ENCODE data around the gene CNTN1.

CNTN1 gene

DNA sequence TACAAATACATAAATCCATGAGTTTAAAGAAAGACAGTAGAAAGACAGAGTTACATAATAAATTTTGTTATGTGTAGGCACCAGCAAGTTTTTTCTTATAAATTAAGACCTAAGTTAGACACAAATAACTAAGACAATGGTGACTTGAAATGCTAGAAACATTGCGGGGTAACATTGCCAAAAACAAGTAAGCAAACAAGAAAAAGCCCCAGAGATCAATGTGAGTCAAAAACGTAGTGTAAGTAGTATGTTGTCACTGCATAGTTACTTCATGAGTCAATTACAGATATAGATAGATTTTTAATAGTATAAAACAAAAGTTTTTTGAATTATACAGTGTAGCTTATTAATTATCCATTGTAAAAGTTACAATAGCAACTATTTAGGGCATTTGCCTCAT is 83.4 kb downstream of the CNTN1 start:
- no peak for DNase-seq

DNA sequence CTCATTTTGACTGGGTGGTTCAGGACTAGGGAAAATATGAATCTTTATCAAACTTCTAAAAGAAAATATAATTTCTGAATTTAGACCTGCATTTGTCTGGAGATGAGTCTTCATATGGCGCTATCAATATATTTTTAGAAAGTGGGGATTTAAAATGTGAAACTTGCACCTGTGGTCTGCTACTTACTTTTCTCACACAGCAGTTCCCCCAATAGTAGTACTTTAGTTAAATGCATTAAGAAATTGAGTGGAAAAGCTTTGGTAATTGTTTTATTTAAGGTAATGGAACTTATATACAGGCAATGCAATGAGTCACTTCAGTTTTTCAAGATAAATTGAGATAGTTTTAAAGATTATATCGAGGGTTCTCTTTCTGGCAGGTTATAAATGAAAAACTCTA is 91.9 kb downstream of the CNTN1 start:
- DNase-seq, result no peak

DNA sequence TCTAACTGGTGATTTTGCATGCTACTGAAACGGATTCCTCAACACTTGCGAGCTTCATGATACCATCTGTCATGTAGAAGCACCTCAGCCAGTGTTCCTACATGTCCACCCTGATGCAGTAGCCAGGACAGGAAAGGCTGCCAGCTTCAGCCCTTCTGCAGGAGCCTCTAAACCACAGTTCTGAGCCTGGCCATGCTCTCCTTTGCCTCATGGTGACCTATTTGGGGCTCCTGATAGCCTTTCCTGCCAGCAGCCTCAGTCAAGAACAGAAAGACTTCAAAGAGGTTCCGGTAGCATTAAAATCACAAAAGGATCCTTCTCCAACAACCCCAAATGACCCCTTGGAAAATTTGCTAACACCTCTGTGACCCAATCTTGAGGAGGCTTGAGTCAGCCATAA is 96.0 kb downstream of the CNTN1 start:
- no peak for DNase-seq

DNA sequence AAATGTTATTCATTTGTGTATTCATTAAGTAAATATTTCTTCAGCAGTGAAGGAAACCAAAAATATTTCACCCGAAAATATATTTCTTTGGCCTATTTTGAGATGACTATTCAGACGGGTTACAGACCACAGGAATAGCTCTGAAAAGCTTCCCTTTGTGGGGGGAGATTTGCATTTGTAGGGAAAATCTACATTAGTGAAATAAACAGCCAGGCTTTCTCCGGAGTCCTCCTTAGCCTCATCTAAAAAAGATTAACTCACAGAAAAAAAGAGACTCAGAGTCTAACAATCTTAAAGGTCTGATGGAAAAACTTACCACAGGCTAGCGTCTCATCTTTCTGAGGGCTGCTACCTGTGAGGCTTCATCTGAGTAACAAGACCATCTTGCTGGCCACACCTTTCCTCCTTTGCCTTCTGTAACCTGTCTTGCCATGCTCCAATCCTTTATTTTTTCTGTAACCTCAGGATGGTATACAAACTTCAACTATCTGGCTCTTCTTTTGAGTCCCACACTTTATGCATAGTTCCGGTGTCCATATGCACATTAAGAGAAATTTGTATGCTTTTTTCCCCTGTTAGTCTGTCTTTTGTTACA is 100.7 kb downstream of the CNTN1 start:
- no peak for DNase-seq

DNA sequence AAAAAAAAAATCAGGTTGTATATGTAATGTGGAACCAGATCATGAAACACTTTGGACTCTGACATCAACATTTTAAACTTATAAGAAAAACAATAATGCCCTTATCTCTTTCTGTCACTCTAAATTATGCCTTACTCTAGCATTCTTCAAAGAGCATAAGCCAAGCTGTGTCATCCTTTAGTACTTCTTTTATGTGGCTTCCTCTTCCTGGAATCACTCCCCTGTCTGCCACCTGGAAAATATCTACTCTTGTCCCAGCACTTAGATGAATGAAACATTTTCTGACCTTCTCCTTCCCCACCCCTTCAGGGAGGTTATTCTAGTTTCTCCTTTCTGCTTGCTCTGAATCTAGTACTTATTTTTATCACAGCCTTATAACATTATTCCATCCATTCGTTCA is 101.2 kb downstream of the CNTN1 start:
- no peak for DNase-seq

DNA sequence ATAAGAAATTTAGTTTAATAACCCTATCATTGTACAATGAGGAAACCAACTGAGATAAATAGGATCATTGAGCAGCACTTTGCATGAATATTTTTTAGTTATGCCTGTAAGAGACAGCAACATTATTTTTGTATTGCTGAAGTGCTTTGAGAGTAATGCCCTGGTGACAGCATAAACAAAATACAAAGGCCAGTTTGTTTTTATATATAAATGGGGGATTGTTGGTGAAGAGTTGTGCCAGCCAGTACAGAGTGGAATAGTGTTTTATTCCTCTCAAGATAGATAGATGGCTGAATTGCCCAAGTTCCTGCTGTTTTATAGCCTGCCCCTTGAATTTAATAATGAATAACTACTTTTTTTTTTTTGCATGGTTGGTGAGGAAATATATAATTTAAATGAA is 101.8 kb downstream of the CNTN1 start:
- DNase-seq, result no peak

DNA sequence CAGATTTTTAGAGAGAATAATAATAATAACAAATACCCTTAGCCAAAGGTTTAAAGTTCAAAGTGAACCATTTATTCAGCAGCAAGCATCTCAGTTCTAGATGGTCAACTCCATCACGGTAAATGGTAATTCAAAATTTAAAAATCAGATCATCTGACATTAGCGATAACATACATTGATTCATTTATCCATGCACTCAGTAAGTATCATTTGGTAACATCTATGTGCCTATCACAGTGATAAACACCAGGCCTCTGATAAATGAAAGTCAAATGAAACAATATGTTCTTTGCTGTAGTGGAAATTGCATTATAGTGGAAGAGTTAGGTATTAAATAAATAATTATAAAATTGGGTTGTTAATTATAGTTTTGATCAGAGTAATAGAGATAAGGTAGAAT is 108.8 kb downstream of the CNTN1 start:
- DNase-seq, result no peak

DNA sequence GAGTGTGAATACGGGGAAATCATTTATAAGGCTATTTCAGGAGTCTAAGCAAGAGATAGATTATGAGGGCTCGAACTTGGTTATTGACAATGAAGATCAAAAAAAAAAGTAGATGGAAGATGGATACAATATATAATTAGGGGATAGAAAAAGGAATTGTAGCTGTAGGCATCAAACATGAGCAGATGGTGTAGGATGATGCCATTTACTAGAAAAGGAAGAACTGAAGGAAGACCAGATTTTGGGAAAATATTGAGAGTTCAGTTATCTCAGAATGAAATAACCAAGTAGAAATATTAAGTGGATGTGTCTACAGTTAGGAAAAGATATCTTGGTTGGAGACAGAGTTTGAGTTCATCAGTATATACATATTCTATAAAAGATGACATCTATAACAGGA is 109.6 kb downstream of the CNTN1 start:
- DNase-seq, result no peak

DNA sequence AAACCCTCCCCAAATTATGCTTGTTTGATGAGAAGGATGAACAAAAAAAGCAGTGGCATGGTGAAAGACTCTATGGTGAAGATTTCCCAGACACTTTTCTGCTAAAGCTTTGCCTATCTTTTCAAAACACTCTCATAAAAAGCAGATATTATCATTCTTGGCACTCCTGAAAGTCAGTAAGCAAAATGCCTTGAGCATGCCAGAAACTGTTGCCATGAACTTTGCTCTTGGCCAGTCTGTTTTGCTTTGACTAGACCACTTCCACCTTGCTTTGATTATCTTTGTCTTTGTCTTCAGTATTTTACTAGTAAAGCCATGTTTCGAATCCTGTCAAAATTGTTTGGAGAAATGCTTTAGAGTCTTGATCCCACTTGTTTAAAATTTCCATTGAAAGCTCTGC is 110.4 kb downstream of the CNTN1 start:
- no peak for DNase-seq

DNA sequence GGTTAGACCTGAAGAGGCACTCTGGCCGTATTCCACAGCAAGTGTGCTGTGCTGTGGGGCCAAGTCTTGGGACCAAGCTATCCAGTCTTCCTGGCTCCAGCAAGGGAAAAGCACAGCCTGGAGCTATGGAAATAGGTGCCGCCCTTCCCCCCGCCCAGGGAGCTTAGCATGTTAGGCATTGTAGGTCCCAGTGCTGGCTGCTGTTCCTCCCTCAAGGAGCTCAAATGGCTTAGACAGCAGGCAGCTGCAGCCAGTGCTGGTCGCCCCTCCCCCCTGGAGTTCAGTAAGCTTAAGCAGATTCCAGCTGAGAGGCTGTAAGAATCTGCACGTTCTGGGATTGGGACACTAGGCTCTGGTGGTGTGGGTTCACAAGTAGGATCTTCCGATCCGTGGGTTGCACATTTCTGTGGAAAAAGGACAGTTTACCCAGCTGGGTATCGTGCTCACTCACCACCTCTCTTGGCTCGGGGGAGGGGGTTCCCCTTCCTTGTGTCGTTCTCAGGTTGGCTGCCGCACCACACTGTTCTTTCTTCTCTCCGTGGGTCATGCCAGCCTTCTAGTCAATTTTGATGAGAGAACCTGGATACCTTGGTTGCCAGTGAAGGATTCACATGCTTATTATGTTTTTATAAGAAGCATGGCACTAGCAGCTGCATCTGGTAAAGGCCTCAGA is 127.3 kb downstream of the CNTN1 start:
- DNase-seq, result no peak

DNA sequence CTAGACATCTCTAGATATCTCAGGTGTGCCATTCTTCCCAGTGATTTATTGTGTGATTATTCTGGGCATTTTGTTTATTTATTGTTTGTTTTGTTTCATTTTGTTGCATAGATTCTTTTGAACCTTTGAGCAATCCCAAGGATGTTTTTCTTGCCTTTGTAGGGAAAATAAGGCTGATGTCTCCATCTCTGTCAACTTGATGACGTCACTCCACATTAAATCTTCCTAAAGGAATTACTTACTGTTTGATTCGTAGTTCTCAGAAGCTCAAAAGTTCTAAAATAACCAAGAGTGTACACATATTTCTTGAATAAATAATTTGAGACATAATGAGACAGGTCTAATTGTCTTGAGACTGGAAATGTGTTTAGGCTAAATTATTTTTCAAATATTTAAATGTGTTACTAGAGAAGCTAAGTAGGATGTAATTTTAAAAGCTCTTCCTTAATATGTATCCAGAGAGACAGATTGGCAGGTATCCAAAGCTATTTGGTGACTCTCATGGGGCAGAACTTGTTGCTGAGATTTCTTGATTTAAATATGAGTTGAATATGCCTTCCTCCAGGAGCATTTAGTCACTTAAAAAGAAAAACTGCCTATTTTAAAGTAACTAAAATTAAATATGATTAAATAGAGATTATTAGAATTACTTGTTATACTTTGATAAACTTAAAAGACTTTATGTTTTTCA is 128.7 kb downstream of the CNTN1 start:
- no peak for DNase-seq

DNA sequence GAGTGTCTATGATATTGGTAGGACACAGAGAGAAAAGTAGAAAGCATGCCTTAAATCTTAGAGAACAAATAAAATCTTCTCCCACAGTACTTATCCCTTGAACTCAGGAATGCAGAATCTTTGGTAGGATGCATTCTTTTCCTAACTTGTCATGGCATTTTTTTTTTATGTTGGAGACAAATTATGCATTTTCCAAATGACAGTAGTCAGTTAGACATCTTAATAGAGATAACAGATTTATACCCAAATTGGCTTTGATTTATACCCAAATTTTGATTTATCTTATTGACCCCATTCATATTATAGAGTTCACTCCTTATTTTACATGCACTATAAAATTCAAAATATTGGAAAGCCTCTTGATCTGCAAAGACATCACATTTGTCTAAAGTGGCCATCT is 132.9 kb downstream of the CNTN1 start:
- DNase-seq, result no peak

DNA sequence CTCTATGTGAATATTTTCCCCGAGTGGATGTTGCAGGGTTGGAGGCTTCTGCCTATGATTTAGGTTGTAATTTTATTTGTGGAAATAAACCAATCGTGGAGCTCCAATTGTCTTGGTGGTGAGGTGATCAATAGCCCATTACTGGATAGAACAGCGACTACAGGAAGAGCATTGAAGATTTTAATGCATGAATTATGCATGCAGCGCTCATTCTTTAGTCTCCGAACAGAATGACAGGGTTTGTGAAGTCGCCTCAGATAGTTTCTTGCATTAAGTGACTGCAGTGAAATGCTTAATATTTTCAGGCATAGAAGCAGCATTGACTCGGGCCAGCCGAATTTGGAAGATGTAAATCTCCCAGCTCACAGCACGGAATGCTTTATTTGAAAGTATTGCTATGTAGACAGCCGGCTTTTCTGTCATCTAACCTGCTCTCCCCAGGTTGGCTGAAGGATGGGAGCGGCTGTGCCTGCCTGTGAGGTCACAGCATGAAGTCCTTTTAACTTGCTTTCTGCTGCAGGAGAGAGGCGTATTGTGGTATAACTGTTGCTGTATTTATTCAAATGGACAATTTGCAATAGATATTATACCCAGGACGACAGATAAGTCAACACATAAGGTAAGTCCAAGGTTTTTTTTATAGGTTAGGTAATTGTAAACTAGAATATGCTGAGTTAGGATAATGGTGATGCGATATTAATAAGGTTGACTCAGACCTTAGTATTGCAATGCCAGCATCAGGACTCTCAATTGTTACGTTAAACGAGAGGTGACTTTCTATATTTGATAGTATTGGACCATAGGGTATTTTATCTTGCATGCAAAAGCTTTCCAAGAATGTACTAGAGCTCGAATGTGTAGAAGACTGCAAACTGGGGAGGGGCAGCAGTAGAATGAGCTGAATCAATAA is 135.7 kb downstream of the CNTN1 start:
- DNase-seq, result no peak

DNA sequence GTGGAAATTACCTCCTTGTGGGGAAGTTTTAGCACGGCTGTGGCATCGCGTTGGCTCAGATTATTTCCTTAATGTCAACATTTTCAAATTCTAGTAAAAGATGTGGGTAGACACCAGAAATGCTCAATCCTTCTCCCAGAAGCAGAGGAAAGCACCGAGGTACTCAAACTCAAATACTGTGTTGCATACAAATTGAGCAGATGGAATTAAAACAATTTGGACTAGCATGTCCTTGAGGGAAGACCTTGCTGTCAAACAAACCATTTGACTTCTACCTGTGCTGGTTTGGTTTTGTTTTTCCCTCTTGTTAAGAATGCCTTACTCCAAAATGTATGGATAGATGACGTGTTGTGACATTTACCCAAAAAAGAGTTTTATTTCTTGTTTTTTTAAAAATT is 136.4 kb downstream of the CNTN1 start:
- no peak for DNase-seq

DNA sequence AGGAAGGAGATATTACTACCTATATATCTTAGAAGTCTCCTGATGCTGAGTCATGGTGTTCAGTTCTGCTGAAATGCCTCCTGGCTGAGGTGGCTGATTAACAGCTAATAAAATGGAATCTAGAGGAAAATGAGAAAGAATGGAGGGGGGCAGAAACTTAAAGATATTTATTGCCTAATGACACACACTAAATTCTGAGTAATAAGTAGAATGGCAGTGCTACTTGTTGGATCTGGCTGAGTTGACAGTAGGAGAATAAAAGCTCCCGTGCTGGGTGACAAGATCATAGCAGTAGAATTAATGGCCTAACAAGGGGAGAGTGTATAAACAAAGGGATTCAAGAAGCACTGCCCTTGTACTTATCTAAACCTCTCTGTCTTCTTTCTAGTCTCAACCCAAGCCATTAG is 137.5 kb downstream of the CNTN1 start:
- DNase-seq, result no peak

DNA sequence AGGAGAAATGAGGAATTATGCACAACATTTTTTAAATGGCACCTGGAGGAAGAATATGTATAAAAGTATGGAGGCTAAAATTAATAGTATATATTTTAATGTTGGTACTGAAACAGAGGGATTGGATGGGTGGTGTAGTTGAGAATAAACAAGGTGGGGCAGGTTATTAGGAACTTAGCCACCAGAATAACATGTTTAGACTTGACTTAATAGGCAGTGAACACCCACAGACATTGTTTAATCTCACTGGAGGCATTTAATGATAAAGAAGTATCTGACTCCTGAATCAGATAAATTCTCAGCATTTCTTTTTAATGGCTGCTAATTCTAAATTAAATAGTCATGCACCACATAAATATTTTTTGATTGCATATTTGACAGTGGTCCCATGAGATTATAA is 139.7 kb downstream of the CNTN1 start:
- no peak for DNase-seq

DNA sequence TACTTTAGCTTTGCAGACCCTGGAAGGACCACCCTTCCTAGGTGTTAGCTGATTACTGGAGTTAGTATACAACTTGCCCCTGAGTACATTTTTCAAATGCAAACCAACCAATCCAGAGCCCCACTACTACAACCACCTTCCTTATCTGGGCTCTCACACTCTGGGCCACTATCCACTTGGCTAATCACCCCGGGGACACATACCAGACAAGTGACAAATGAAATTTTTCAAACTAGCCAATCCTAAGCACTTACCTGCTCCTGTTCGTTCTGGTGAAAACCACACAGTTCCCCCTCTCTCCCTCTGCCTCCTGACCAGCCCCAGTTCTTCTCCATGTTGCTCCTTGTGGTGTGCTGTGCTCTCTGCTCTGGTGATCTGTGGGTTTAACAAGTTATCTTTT is 140.4 kb downstream of the CNTN1 start:
- no peak for DNase-seq

DNA sequence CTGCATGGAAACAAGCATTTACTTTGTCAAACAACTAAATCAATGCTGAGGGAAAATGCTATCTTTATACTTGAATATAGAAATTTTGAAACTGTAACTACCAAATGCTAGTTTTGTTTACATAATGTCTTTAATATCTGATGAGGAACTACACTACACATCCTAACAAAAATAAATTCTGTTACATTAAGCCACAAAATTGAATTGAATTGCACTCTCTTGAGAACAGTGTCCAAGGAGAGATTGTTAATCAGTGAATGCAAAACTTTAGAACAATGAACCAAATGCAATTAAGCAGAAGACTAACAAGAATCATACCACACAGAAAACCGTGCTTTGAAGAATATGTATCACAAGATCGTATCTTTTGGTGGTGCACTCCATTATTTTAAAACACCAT is 141.6 kb downstream of the CNTN1 start:
- DNase-seq, result no peak

DNA sequence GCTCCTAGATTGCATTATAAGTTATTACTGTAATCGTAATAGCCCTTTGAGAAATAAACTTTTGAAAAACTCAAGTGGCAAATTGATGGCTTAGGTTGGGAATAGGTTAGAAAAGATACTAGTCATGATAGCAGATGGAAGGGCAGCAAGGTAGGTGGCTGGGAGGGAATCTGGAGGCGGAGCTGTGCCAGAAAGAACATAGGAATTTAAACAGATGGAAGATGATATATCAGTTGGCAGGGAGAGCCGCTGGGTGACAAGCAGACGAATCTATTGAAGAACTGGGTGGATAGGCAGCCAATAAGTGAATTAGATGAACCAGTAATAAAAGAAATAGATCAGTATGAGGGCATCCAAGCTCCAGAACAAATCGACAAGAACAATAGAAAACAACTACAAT is 142.1 kb downstream of the CNTN1 start:
- no peak for DNase-seq

DNA sequence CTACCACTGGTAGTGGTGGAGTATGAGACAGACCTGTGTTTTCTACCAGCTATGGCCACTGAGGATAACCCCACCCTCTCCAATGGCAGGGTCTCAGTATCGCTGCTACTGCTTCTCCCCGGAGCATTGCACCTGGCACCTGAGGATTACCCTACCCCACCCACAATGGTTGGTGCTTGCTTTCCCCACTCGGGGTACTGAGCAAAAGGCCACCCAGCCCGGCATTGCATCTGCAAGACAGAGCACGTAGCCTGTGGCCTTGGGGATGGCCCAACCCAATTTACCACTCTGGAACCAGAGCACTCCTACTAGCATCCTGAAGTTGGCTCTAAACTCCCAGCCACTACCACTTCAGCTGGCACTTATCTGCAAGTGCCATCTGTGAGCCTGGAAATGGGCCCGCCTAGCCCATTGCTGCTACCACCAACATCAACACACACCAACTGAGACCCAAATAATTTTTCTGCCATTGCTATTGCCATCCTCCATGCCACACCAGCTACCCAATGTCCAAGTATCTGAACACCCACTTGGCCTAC is 145.7 kb downstream of the CNTN1 start:
- no peak for DNase-seq

DNA sequence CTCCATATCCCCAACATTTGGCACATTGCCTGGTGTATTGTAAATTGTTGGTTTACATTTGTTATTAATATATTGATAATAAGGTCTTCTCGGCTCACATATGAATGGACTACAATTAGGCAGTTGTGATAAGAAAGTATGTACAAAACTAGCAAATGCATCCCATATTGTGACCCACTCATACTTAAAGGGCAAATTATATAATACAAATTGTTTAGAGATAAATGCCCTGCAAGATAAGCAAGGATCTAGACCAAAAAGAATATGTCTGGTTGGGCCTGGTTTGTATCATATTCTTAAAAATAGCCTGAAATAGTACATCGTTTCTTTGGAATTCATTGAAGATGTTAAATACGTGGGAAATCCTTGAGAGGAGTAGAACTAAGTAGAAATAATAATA is 151.3 kb downstream of the CNTN1 start:
- no peak for DNase-seq

DNA sequence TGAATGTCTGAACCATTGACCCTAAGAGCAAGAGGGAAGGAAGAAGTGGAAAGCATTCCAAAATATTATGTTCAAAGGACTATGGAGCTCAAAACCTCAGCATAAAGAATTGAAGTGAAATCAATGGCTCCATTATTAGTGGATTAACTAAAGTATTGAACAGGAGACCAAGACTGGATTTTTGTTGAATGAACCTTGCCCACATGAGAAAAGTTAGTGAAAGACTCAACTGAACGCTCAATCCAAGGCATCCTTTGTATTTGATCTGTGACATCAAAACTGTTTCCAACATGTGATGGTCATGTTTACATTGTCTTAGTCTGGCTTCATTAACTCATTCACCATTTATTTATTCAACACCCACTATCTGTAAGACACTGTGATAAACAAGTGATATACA is 161.0 kb downstream of the CNTN1 start:
- no peak for DNase-seq

DNA sequence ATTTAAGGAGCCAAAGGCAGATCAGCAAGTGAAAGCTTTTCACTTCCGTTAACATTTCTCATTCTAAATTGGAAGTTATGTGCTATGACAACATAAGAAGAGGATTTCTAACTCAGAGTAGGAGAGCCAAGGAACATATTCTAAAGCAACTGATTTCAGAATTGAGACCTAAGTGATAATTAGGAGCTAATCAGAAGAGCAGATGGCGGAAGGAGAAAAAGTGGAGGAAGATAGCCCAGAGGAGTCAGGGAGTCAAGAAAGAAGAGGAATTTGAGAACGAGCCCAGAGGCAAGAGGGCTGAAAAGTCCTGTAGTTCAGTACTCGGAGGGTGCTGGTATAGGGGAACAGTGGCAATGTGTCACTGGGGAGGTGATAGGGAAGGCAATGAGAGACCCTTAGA is 162.4 kb downstream of the CNTN1 start:
- no peak for DNase-seq

All from Kasumi-1 (cell line).